PFSK-1 (cell line): ENCODE results near the gene ABCC10.

Source experiments
- FOXP2 ChIP-seq: optimal IDR thresholded peaks from 2 replicates; pipeline ENCODE3; 2011; ENCODE audit warnings: borderline replicate concordance, control low read depth, inconsistent platforms; ENCODE audit not compliant: insufficient read depth; ENCODE audit errors: extremely low read length, extremely low read depth
- POLR2AphosphoS5 ChIP-seq: IDR thresholded peaks from 2 replicates; pipeline ENCODE4 v1.6.1; 2012; ENCODE audit warnings: low read depth, mild to moderate bottlenecking, control low read depth, low read length, moderate library complexity
- SIN3A ChIP-seq: IDR thresholded peaks from 2 replicates; pipeline ENCODE4 v1.6.1; 2012; ENCODE audit warnings: mild to moderate bottlenecking, low read length, moderate library complexity, borderline replicate concordance; ENCODE audit not compliant: insufficient read depth

- TF ChIP-seq FOXP2 (no peak), POLR2AphosphoS5 (no peak), SIN3A (no peak)
These were observed 5.5 kb upstream of the ABCC10 start for GRCh38 chr6:43421831-43422230.
